DOHH2 (cell line): ENCODE data around the gene HMCN2.

Experiments used
- CTCF ChIP-seq: fragments of 200-600 bp; sonication (generic); IDR thresholded peaks from one replicate; pipeline ENCODE4 v1.5.1; 2014; ENCODE audit warnings: antibody characterized with exemption, mild to moderate bottlenecking, low read depth, low read length; ENCODE audit not compliant: poor library complexity, severe bottlenecking
- EZH2phosphoT487 ChIP-seq: fragments of 200-600 bp; sonication (generic); IDR thresholded peaks from 2 replicates; pipeline ENCODE4 v1.6.1; 2017; ENCODE audit warnings: borderline replicate concordance, mild to moderate bottlenecking, antibody characterized with exemption, low read length, moderate library complexity, mixed read lengths

- no peak for TF ChIP-seq CTCF
- TF ChIP-seq EZH2phosphoT487 = no peak
These were observed 82.8 kb downstream of the HMCN2 start for GRCh38 chr9:130348341-130348740.
